Endothelial cell of umbilical vein (primary cell): Measurements from ENCODE around the gene LIPA. TPM values are rescaled to one million over a fixed set of nuclear protein-coding genes. Genes with fewer than 3 reads are reported as not detected.

Experiments
- BruUV-seq: library from RNA; stranded (reverse); fragments of 400-500 nt; replicated peaks from 2 replicates; lab custom pipeline; 2021; lab: Mats Ljungman, UMichigan
- CTCF ChIA-PET: fragments of 300-600, 350-600 bp; sonication (Branson Sonifier 250); formaldehyde crosslinking; loops from one replicate; lab custom pipeline; 2021; ENCODE audit warnings: antibody characterized with exemption, inconsistent platforms; lab: Charles Lee
- POLR2A ChIA-PET: fragments of 300-600, 350-600 bp; sonication (Branson Sonifier 250); formaldehyde crosslinking; loops from one replicate; lab custom pipeline; 2021; ENCODE audit warnings: antibody characterized with exemption, inconsistent platforms; lab: Charles Lee
- DNase-seq: peaks from one replicate; pipeline ENCODE4 v3.0.0-alpha.2; 2011; ENCODE audit warnings: low read depth, low spot score
- FAIRE-seq: peaks from 2 replicates; lab custom pipeline; 2011; peaks lifted over from hg19 to GRCh38; lab: Jason Lieb, UNC
- H2AFZ ChIP-seq: 2 replicates; pipeline ENCODE4 v1.6.0; 2012; ENCODE audit warnings: low read depth, low read length, control low read depth, inconsistent platforms
- H3K27ac ChIP-seq: 2 replicates; pipeline ENCODE4 v1.5.1; 2011; ENCODE audit warnings: low read depth, mild to moderate bottlenecking, control low read depth, low read length, moderate library complexity; ENCODE audit not compliant: insufficient read depth
- H3K27me3 ChIP-seq, 2 experiments: 2 replicates each; pipeline versions ENCODE4 v1.6.0 to v1.6.1; 2011; ENCODE audit warnings: low read length in 2 of 2, mixed read lengths in 1 of 2; ENCODE audit not compliant: control insufficient read depth in 2 of 2, insufficient read depth in 2 of 2
- H3K36me3 ChIP-seq, 2 experiments: 2 replicates in 1 of 2; 3 replicates in 1 of 2; pipeline ENCODE4 v1.5.1; 2011; ENCODE audit warnings: low read length in 2 of 2, mild to moderate bottlenecking in 1 of 2, moderate library complexity in 1 of 2; ENCODE audit not compliant: control insufficient read depth in 2 of 2, insufficient read depth in 2 of 2; ENCODE audit errors: extremely low read depth in 1 of 2
- H3K4me1 ChIP-seq: 3 replicates; pipeline ENCODE4 v1.5.1; 2011; ENCODE audit warnings: mild to moderate bottlenecking, low read length; ENCODE audit not compliant: control insufficient read depth, insufficient read depth; ENCODE audit errors: extremely low read depth
- H3K4me2 ChIP-seq: 2 replicates; pipeline ENCODE4 v1.6.1; 2011; ENCODE audit warnings: low read length, control low read depth, mixed read lengths; ENCODE audit not compliant: insufficient read depth
- H3K4me3 ChIP-seq, 3 experiments: fragments of 200-600 bp in 1 of 3; sonication (generic), shearing (Covaris generic) in 1 of 3; replicated peaks in 1 of 3; 2 replicates each; pipeline ENCODE4 v1.5.1; 2011 to 2016; ENCODE audit warnings: control low read depth in 3 of 3, low read length in 3 of 3, mild to moderate bottlenecking in 2 of 3, inconsistent platforms in 1 of 3, low read depth in 1 of 3, moderate library complexity in 1 of 3; ENCODE audit not compliant: insufficient read depth in 1 of 3
- H3K79me2 ChIP-seq: 2 replicates; pipeline ENCODE4 v1.6.0; 2012; ENCODE audit warnings: low read length, inconsistent platforms; ENCODE audit not compliant: control insufficient read depth, insufficient read depth
- H3K9ac ChIP-seq: replicated peaks from 2 replicates; pipeline ENCODE3; 2011; ENCODE audit warnings: low read length, control low read depth; ENCODE audit not compliant: insufficient read depth; ENCODE audit errors: extremely low read depth
- H3K9me1 ChIP-seq: replicated peaks from 3 replicates; pipeline ENCODE4 v1.6.0; 2011; ENCODE audit warnings: mild to moderate bottlenecking, low read length; ENCODE audit not compliant: control insufficient read depth, insufficient read depth; ENCODE audit errors: extremely low read depth
- H3K9me3 ChIP-seq: replicated peaks from 2 replicates; pipeline ENCODE4 v1.5.1; 2012; ENCODE audit warnings: low read length, inconsistent platforms; ENCODE audit not compliant: control insufficient read depth, insufficient read depth
- H4K20me1 ChIP-seq: replicated peaks from 2 replicates; pipeline ENCODE3; 2011; ENCODE audit warnings: mild to moderate bottlenecking, low read length; ENCODE audit not compliant: control insufficient read depth, insufficient read depth; ENCODE audit errors: extremely low read depth
- CTCF ChIP-seq, 2 donors: IDR thresholded peaks; 1 replicate in 1 of 2; 2 replicates in 1 of 2; pipeline ENCODE4 v1.5.1; 2011; ENCODE audit warnings: low read length in 2 of 2, mild to moderate bottlenecking in 2 of 2, moderate library complexity in 2 of 2, control low read depth in 1 of 2, inconsistent platforms in 1 of 2, low read depth in 1 of 2; ENCODE audit not compliant: insufficient read depth in 1 of 2; ENCODE audit errors: extremely low read depth in 1 of 2
- EZH2 ChIP-seq: IDR thresholded peaks from 2 replicates; pipeline ENCODE4 v1.6.1; 2012; ENCODE audit warnings: borderline replicate concordance, low read depth, mild to moderate bottlenecking, moderate library complexity, low read length, inconsistent platforms; ENCODE audit not compliant: severe bottlenecking
- FOS ChIP-seq: IDR thresholded peaks from 2 replicates; pipeline ENCODE4 v1.6.1; 2011; ENCODE audit warnings: mild to moderate bottlenecking, low read length, moderate library complexity, borderline replicate concordance; ENCODE audit not compliant: insufficient read depth
- GATA2 ChIP-seq: IDR thresholded peaks from 2 replicates; pipeline ENCODE4 v1.7.0; 2011; ENCODE audit warnings: low read depth, mild to moderate bottlenecking, moderate library complexity, mixed read lengths, low read length; ENCODE audit not compliant: insufficient read length, insufficient read depth
- JUN ChIP-seq: IDR thresholded peaks from 2 replicates; pipeline ENCODE4 v1.6.1; 2011; ENCODE audit warnings: borderline replicate concordance, low read depth; ENCODE audit not compliant: insufficient read length, insufficient read depth
- MYC ChIP-seq: IDR thresholded peaks from one replicate; pipeline ENCODE4 v1.6.1; 2011; ENCODE audit warnings: mild to moderate bottlenecking, low read depth, low read length
- POLR2A ChIP-seq: IDR thresholded peaks from 2 replicates; pipeline ENCODE4 v1.6.1; 2012; ENCODE audit warnings: low read depth, mild to moderate bottlenecking, control low read depth, low read length
- POLR2AphosphoS5 ChIP-seq: IDR thresholded peaks from 2 replicates; pipeline ENCODE4 v1.6.1; 2012; ENCODE audit warnings: low read depth, mild to moderate bottlenecking, control low read depth, low read length, moderate library complexity; ENCODE audit not compliant: insufficient read depth
- dilution Hi-C: fragments of 300-500 bp; cut with MboI; formaldehyde crosslinking; loops from one replicate; pipeline ENCODE4 v1.15.0; 2019; ENCODE audit warnings: low sequenced_read_pairs; ENCODE audit not compliant: extremely low pct_ligation_motif_present
- intact Hi-C: fragments of 100-400 bp; cut with micrococcal nuclease; formaldehyde crosslinking; loops from one replicate; pipeline ENCODE4 v1.10.0; 2022
- polyA plus RNA-seq, 4 experiments: library from polyadenylated mRNA; depleted of rRNA in 3 of 4; stranded (reverse) in 3 of 4; unstranded in 1 of 4; fragments of >200 nt; gene quantifications; 2 replicates each; pipeline versions ENCODE4 v1.2.1 to v1.2.3, GENCODE V29; 2011 to 2012; ENCODE audit warnings: missing spikeins in 1 of 4
- total RNA-seq: library from RNA; stranded (reverse); gene quantifications from 2 replicates; pipeline ENCODE4 v1.2.3, GENCODE V29; 2021
- TF ChIP-seq, protein P1 (sequence below): IDR thresholded peaks from 2 replicates; pipeline ENCODE4 v1.6.1; 2011; ENCODE audit not compliant: insufficient read depth, insufficient read length

The LIPA gene
- total and polyA plus RNA-seq, 2 donors (not counting 3 experiments of a cell fraction or from before 2014, with no cell fraction given), result 24.0 to 41.1 TPM

DNA sequence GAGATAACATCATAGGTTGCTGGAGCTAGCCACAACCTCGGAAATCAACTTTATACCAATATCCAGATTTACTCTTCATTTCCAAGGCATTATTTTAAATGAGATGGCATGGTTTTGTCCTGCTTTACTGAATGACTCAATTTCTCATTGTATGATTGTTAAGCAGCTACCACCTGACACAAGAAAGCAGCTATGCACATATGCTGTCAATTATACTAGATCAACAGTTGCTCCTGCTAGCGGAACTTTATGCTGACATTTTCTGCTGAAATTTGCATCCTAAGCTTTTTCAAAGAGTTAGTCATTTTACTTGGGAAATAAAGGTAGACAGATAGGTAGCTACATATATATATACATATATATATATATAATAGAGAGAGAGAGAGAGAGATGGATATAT lies 35.5 kb downstream of the LIPA start:
- Histone ChIP-seq H3K4me2 (no peak overlapping the region), H3K36me3 (no peaks in the 10 kb centered on the region), H3K9ac (no peak overlapping the region), H4K20me1 (no peaks in the 10 kb centered on the region), H3K4me1 (peaks cover 12% of the 10 kb centered on the region), H3K9me1 (no peaks in the 10 kb centered on the region), H3K79me2 (no peaks in the 10 kb centered on the region), H3K9me3 (no peaks in the 10 kb centered on the region), H3K4me3 (no peak overlapping the region), H2AFZ (no peak overlapping the region), H3K27ac (no peak overlapping the region), H3K27me3 (no peaks in the 10 kb centered on the region)
- no TSS peak for BruUV-seq
- TF ChIP-seq, protein P1, sequence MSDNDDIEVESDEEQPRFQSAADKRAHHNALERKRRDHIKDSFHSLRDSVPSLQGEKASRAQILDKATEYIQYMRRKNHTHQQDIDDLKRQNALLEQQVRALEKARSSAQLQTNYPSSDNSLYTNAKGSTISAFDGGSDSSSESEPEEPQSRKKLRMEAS, result no peak
- TF ChIP-seq CTCF (IDR thresholded peaks at IDR 0.05; ENCODE audit: extremely low read depth in 1 of 2, insufficient read depth in 1 of 2, low read depth in 1 of 2, low read length in 2 of 2), result no peak
- TF ChIP-seq MYC, result no peak
- no peak for TF ChIP-seq EZH2
- intact Hi-C loops, result loop anchor here (5.0 kb wide), 1 partner anchor 334 kb away; the partner anchor contains the start of gene STAMBPL1
- POLR2A ChIA-PET, result no interaction called here
- DNase-seq, result no peak
- dilution Hi-C loops, result loop anchor here (25.0 kb wide), 1 partner anchor 229 kb away; the partner anchor contains the start of gene FAS
- FAIRE-seq, result no peak
- CTCF ChIA-PET, result interaction anchor here (0.7 to 4.2 kb wide), 10 partner anchors 8 to 651 kb away, joined by 3 to 74 read pairs (median 8); partner anchors contain the start of genes CH25H and FAS

DNA sequence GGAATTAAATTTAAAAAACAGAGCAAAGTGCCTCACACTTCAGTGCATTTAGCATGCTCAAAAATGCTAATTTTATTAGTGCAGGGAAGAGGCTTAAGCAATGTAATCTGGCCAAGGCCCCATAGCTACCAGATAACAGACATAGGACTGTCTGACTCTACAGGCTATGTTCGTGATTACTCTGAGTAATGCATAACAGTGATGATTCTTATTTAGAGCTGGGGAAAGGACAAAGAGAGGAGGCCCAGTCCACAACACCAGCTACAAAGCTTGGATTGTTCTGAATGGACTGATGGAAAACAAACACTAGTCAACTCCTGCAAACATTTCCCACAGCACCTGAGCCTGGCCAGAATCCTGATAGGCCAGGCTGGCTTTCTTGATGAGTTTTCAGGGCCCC lies 36.1 kb downstream of the LIPA start:
- Histone ChIP-seq H3K27me3 (no peaks in the 10 kb centered on the region), H3K36me3 (no peaks in the 10 kb centered on the region), H3K9me3 (no peaks in the 10 kb centered on the region), H3K4me3 (no peak overlapping the region), H3K9ac (no peak overlapping the region), H3K27ac (no peak overlapping the region), H3K4me1 (peaks cover 12% of the 10 kb centered on the region), H3K79me2 (no peaks in the 10 kb centered on the region), H2AFZ (no peak overlapping the region), H4K20me1 (no peaks in the 10 kb centered on the region), H3K4me2 (no peak overlapping the region), H3K9me1 (no peaks in the 10 kb centered on the region)
- FAIRE-seq, result no peak
- CTCF ChIA-PET, result interaction anchor here (0.7 to 4.2 kb wide), 10 partner anchors 8 to 650 kb away, joined by 3 to 74 read pairs (median 8); partner anchors contain the start of genes CH25H and FAS
- dilution Hi-C loops, result loop anchor here (25.0 kb wide), 1 partner anchor 228 kb away; the partner anchor contains the start of gene FAS
- DNase-seq, result no peak
- TF ChIP-seq EZH2, result no peak
- no peak for TF ChIP-seq JUN
- no peak for TF ChIP-seq GATA2
- TF ChIP-seq POLR2A, result no peak
- TF ChIP-seq MYC, result no peak
- no peak for TF ChIP-seq POLR2AphosphoS5
- TF ChIP-seq, protein P1, result no peak
- no peak for TF ChIP-seq FOS
- TF ChIP-seq CTCF (IDR thresholded peaks at IDR 0.05; ENCODE audit: extremely low read depth in 1 of 2, insufficient read depth in 1 of 2, low read depth in 1 of 2, low read length in 2 of 2), result no peak
- BruUV-seq, result no TSS peak
- POLR2A ChIA-PET, result no interaction called here
- intact Hi-C loops, result loop anchor here (5.0 kb wide), 1 partner anchor 333 kb away; the partner anchor contains the start of gene STAMBPL1
